RPMI8226 (cell line): ENCODE results near the gene TCN1.
"Not testable (repeated sequence)": the region's sequence is repeated elsewhere in the genome, so short reads cannot be mapped to it uniquely, and the experiment has no call there.

ENCODE experiments used
- DNase-seq: peaks from one replicate; pipeline ENCODE4 v3.0.0-alpha.2; 2015

Gene TCN1, protein sequence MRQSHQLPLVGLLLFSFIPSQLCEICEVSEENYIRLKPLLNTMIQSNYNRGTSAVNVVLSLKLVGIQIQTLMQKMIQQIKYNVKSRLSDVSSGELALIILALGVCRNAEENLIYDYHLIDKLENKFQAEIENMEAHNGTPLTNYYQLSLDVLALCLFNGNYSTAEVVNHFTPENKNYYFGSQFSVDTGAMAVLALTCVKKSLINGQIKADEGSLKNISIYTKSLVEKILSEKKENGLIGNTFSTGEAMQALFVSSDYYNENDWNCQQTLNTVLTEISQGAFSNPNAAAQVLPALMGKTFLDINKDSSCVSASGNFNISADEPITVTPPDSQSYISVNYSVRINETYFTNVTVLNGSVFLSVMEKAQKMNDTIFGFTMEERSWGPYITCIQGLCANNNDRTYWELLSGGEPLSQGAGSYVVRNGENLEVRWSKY

DNA sequence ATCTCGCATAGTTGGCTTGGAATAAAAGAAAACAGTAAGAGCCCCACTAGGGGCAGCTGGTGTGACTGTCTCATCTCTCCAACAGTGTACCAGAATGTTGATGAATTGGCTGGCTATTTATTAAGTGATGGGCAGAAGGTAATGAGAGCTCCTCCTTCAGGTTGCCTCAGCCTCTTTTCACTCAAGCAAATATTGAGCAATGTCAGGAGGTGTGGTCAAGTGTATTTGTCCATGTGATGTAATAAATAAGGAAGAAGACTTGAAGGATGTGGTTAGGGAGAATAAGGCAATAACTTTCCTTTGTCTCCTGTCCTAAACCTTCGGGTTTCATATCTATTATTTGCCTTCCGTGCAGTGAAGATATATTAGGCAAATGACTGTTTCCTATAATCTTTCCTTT is at the start of gene TCN1:
Gene TCN1, minus strand, starts transcription at position 91 of the 400 bp plus-strand sequence. Its CDS starts 17 bp downstream, at position 74.
- no peak for DNase-seq

DNA sequence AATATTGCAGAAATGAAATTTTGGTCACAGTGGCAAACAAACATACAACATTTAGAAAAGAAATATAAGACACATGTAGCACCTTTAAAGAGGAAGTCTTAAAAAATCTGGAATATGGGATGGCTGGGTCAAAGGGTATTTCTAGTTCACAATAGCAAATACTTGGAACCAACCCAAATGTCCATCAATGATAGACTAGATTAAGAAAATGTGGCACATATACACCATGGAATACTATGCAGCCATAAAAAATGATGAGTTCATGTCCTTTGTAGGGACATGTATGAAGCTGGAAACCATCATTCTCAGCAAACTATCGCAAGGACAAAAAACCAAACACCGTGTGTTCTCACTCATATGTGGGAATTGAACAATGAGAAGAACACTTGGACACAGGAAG is 37.3 kb upstream of the TCN1 start:
- DNase-seq = not testable (repeated sequence)

DNA sequence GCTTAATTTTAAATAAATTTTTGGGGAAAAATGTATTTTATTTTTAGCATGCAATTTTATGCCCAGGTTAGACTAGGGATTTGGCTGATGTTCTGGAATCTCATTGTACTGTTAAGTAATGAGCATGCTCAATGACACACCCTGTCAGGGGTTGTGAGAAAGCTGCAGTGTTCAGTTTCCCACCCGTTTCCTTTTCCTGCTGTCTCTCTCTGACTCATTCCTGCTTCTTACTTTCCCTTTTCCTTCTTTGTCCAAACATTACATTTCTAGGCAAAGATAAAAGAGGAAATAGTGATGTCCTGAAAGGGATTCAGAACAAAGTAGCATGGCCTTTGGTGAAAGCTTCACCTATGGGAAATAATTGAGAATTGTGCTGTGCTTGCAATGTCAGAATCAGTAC is 35.0 kb upstream of the TCN1 start:
- DNase-seq = no peak

- no peak for DNase-seq
These were observed 34.3 kb upstream of the TCN1 start for GRCh38 chr11:59900366-59901126.

DNA sequence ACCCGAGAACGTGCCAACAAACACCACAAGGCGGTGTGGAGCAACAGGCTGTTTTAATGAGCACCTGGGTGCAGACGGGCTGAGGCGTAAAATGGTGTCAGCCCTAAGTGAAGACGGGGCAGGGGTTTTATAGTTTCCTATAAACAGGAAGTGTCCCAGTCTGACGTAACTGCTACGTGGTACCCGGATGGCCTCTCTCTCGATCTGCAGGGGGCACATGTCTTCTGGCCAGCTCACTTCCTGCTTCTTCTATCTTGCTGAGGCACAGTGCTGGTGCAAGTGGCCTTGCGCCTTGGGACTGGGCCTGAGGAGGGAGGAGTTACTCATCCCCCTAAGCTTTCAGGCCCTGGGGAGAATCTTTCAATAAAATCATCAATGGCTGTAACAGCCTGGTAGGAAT is 33.2 kb upstream of the TCN1 start:
- peak; percentile 30 for DNase-seq

GRCh38 chr11:59898650-59899049 is 32.4 kb upstream of the TCN1 start:
- DNase-seq = no peak

GRCh38 chr11:59898046-59898445 is 31.8 kb upstream of the TCN1 start:
- DNase-seq = no peak

DNA sequence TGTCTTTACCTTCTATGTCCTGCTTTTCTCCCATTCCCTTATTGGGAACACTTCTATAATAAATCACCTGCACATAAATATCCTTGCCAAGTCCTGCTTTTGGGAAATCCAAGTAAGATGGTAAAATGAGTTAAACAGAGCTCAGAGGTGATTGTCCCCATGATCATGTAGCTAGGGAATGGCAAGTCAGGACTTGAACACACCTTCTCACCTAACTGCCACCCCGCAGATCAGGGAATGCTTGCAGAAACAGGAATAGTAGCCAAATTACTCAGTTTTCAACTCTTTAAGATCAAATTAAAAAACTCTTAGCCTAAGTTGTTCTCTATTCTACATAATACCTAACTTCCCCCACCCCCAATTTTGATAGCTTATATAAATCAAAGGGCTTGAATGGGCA is 28.3 kb upstream of the TCN1 start:
- DNase-seq = no peak

GRCh38 chr11:59891781-59892181 is 25.5 kb upstream of the TCN1 start:
- DNase-seq = no peak

DNA sequence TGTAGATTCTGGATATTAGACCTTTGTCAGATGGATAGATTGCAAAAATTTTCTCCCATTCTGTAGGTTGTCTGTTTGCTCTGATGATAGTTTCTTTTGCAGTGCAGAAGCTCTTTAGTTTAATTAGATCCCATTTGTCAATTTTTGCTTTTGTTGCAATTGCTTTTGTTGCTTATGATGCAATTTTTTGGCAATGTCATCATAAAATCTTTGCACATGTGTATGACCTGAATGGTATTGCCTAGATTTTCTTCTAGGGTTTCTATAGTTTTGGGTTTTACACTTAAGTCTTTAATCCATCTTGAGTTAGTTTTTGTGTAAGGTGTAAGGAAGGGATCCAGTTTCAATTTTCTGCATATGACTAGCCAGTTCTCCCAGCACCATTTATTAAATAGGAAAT is 20.9 kb upstream of the TCN1 start:
- not testable (repeated sequence) for DNase-seq

- no peak for DNase-seq
These were observed 17.3 kb upstream of the TCN1 start for GRCh38 chr11:59883597-59883996.

- no peak for DNase-seq
These were observed 13.3 kb upstream of the TCN1 start for GRCh38 chr11:59879567-59879966.

DNA sequence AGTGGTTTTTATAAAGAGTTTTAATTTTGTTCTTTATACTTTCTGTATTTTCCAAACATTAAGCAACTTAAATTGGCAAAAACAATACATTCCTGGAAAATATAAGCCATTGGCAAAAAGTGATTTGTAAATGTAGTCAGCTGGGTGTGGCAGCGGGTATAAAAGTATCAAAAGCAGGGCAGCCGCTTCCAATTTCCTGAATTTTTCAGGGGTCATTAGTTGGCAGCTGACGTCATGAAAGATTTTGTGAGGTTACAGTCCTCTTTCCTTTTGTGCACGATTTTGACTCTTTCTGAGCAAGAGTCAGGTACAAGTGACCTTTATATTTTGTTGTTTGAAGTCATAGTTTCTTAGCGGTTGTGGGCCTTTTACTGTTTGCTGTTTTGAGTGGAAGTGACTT is 12.3 kb upstream of the TCN1 start, which contains the start of gene OOSP3:
Gene OOSP3, plus strand, starts transcription at position 208 of the 400 bp plus-strand sequence. Its CDS starts 27 bp downstream, at position 235.
- DNase-seq = no peak

DNA sequence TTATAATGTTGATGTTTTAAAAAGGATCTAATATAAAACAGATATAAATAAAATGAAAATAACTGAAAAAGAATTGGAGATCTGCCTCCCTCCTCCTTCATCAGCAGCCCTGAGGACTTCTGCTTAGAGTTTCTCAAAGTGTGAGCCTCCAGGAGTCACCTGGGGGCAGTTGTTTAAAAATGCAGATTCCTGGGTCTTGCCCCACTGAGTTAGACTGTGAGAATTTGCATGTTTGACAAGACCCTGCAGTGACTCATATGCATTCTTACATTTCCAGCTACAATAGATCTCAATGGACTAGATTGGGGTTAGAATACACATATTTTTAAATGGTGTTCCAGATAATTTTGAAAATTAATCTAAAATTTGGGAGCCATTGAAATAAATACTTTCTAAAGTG is 11.5 kb upstream of the TCN1 start:
- no peak for DNase-seq

- no peak for DNase-seq
These were observed 11.0 kb upstream of the TCN1 start for GRCh38 chr11:59877325-59877724.

DNA sequence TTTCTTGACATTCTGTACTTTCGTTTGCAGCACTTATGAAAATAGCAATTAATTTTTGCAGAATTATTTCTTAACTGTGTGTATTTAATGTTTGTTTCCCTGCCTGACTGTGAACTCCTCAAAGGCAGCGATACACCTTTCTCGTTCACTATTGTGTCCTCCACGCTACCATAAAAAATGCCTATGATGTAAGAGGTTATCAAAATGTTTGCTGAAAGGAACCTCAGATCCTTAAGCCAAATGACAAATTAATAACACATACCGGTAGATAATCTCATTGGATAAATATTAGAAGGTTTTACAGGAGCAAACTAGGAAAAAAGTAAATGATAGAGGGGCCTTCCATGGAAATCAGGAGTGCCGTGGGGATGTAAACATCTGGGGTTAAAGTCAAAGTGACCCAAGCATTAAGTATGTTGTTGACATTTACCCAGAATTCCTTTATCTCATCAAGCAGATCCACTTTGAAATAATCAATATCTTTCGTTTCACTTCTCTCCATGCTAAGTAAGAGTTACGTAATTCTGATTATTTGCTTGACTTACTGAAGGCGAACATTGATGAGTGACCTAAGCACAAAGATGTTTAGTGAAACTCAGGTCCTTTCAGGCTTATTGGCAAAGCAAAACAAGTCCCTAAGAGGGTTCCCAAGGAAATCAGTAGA is 9.7 kb upstream of the TCN1 start:
- no peak for DNase-seq

GRCh38 chr11:59872076-59872475 is 5.8 kb upstream of the TCN1 start:
- DNase-seq = no peak

- no peak for DNase-seq
These were observed 1.7 kb upstream of the TCN1 start for GRCh38 chr11:59867946-59868345.

GRCh38 chr11:59866836-59867235 is 549 bp upstream of the TCN1 start:
- DNase-seq = no peak

- no peak for DNase-seq
These were observed 1.3 kb downstream of the TCN1 start for GRCh38 chr11:59865031-59865430.

DNA sequence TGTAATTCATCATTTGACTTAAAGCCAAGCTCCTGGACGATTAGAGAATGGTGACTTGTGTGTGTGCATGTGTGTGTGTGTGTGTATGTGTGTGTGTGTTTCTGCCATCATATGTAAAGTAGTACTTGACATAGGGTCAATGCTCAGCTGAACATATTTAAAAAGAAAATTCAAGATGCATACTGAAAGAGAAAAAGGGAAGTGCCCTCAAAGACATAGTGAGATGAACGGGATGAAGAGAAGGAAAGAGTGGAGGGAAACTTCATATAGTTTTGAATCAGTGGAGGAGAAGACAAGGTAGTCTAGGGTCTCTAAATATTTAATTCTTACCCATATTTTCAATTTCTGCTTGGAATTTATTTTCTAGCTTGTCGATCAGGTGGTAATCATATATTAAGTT is 4.0 kb downstream of the TCN1 start:
- DNase-seq = no peak

DNA sequence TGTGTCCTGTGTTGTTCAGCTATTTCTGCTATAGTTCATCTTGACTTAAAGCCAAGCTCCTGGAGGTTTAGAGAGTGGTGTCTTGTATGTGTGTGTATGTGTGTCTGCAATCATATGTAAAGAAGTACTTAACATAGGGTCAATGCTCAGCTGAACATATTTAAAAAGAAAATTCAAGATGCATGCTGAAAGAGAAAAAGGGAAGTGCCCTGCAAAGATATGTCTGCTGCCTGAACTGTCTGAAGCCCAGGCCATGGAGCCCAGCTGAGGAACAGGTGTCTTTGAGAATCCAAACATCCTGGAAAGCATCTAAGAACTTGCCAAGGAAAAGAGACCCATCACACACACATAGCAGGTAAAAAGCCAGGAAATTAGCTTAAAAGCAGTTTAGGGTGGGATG is 6.6 kb downstream of the TCN1 start:
- DNase-seq = no peak
